C4-2B (cell line): ENCODE results near the gene NHLH1.

Experiments used
- CTCF ChIP-seq: fragments of 450-650 bp; conservative IDR thresholded peaks from 2 replicates; pipeline ENCODE4 v1.5.1; 2017; ENCODE audit warnings: mild to moderate bottlenecking
- ZFX ChIP-seq: fragments of 450-650 bp; IDR thresholded peaks from 2 replicates; pipeline ENCODE4 v1.6.1; 2017

DNA sequence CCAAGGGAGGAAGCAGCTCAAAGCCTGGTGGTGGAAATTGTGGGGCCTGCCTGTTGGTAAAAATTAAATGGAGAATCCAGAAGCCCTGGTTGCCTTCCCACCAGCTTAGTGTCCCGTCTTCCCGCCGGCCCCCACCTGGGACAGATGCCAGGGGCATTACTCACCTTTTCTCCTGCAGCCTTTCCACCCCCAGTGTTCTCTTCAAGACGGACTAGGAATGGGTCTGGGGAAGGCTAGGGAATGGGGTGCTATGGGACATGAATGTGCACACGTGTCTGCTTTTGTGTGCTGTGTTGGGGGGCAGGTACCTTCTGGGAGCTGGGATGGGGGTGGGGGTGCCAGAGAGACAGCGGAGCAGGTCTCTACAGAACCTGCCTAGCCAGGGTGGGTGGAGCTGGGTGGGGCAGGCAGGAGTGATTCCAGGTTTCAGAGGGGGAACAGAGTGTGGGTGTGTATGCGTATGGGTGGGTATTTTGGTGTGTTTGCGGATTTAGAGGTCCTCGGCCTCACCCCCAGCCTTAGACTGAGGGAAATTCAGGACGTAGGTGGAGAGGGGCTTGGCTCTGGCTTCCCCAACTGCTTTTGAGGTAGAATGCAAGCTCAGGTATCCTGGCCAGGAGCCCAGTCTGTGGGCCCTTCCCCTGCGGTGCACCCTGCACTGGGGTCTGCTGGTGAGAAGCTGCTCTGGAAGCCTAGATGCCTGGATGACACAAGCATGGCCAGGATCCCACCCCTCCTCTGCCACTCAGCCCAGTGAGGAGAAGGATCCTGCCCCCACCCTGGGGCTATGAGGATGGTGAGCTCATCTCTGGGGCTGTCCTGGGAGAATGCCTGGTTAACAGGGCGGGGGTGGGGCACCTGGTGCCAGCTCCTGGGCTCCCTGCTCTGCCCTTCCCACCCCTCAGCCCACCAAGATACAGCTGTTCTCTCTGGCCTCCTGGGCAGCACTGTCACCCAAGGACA lies 41.2 kb downstream of the NHLH1 start:
- TF ChIP-seq CTCF (no peak), ZFX (no peak)
